HPDE6-E6E7 (cell line): ENCODE measurements around the gene FBXL17.
A peak's percentile ranks its signal among the peaks of the same experiment; 100 is the strongest.

Source experiments
- DNase-seq: peaks from one replicate; pipeline ENCODE4 v3.0.0; 2011; ENCODE audit warnings: missing footprints; ENCODE audit errors: extremely low spot score

FBXL17 gene

DNA sequence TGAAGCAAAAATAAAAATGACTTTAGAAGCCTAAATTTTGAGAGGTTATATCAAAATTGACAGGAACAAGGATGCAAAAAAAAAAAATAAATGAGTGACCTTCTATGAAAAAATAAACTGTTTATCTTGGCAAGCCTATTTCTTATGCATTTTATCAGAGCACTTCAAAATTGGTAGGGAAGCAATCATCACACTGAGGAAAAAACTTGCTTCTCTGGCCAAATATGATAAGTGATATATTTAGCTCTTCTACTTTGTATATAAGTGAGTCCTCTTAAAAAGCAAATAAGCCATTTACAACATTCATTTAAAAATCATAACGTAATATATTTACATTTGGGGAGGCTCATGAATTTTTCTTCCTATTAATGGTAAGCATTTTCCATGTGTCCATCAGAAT, 287.1 kb downstream of the FBXL17 start:
- DNase-seq: no peak

DNA sequence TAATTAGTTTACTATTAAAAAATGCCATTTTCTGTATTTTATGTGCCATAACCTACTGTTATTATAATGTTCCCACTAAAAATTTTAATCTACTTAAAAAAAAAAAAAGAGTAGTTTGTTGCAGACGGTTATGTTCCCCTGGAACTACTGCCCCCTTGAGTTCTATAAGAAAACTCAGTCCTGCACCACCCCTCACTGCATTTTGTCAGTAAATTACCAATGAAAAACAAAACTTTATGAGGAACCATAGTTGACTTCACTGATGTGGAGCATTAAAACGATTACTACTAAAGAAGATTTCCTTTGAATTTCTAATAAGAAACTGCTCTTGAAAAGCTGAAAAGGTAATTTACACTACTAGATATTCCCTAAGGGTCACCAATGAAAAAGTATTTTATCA, 288.7 kb downstream of the FBXL17 start:
- no peak for DNase-seq

DNA sequence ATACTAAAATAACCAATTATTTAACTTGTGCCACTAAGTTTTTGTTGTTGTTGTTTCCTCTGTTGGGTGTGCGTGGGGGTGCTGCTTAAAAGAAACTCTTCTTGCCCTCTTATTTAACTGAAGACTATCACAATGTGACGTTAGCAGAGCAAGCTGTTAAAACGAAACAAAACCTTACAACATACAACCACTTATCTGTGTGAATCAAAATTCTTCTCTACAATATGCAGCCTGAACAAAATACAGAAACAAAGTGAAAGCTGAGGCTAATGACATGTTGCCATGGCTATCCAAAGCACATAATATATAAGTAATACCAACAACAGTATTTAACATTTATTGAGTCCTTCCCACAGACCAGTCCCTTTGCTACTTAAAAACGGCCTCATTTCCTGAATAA, 291.0 kb downstream of the FBXL17 start:
- DNase-seq: no peak

DNA sequence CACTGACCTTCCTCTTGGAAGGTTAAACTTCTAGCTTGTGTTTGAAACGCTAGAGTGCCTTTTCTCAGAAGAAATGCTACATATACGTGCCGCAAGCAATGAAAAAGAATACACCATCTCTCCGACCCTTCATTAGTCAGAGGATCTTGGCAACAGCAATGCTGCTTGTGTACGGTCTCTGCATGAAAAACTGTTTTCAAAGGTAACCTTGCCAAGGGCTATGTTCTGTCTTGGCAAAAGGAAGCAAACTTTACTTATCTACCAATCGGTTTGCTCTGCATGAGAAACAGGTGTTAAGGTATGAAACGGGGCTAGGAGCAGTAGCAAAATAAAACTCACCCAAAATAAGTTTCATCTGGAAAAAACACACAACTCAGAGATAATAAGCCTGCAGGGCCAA, 297.8 kb downstream of the FBXL17 start:
- DNase-seq: no peak

DNA sequence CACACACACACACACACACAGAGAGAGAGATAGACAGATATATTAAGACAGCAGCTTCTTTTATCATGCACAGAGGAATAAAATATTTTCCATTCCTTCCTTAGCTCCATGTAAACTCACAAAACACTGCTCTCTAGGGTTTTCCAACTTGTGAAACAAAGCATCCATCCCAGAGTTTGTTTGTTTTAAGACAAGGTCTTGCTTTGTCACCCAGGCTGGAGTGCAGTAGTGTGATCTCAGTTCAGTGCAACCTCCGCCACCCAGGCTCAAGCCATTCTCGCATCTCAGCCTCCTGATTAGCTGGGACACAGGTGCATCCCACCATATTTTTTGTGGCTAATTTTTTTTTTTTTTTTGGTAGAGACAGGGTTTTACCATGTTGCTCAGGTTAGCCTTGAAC, 298.7 kb downstream of the FBXL17 start:
- no peak for DNase-seq

DNA sequence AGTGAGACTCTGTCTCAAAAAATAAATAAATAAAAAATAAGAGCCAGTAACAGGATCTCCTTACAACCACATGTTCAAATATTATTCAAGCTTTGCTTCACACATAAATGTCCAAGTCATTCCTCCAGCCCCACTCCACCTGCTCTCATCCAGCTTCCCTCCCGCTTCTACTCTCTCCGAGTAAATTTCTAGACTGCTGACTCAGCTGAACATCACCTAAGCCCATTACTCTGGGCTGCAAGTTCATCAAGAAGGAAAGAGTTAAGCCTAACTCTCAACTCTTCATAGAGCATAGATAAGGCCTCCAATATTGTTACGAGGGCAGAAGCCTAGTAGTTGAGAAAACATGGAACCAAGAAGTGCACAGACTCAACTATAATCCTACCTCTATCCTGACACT, 300.2 kb downstream of the FBXL17 start:
- DNase-seq: no peak

DNA sequence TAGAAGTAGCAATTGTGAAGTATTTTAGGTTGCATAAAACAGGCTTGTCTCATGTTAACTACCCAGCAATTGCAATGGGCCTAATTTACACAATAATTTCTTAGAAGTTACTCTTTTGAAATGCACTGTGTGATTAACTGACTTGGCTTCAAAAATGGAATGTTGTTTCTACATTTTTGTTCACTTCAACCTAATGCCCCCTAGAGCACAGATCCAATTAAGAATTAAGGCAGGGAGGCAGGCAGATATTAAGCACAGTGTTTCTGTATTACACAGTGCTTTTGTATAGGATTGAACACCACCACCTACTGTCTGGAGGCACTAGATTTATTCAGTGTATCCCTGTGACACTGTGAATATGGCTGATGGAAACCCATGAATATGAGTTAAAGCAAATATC, 302.1 kb downstream of the FBXL17 start:
- DNase-seq: no peak

DNA sequence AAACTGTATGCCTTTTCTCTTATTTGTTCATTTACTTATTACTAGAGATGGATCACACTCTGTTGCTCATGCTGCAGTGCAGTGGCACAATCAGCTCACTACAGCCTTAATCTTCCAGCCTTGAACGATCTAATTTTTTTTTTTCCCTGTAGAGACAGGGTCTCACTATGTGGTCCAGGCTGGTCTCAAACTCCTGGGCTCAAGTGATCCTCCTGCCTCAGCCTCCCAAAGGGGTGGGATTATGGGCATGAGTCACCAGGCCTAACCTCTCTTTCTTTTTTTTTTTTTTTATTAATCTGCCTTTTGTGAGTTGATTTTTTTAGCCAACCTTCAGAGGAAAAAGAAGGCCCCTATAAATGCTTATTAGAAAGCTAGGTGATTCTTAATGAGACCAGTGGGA, 303.0 kb downstream of the FBXL17 start:
- DNase-seq: no peak

DNA sequence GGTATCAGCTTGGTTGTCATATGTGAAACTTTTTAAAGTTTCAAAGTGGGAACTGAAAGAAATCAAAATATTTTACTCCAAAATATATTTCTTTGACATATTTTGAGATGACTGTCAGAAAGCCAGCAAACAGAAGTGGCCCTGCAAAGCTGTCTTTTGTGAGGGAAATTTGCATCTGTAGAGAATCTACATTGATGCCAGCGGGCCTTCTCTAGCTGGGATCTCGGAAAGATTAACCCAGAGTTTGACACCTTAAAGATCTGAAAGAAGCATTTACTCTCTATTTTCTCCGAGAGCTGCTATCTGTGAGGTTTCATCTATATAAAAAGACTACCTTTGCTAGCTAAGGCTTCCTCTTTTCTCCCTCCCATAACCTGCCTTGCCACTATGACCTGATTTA, 303.6 kb downstream of the FBXL17 start:
- no peak for DNase-seq

DNA sequence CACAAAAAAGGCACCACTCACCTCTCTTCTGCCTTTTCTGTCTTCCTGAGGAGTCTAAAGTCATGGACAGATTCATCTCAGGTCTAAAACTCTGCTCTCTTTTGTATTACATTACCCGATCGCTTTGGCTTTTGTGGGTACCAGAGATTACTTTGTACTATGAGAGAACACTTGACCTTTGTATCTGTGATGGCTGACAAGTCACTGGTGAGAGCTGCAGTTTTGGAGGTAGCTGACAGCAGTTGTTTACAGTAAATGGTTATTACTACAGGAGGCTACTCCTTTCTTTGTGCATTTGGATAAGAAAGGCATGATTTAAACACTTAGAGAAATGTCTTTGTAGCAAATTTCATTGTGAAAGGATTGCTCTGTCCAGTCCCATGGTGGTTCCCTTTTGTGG, 307.3 kb downstream of the FBXL17 start:
- no peak for DNase-seq

DNA sequence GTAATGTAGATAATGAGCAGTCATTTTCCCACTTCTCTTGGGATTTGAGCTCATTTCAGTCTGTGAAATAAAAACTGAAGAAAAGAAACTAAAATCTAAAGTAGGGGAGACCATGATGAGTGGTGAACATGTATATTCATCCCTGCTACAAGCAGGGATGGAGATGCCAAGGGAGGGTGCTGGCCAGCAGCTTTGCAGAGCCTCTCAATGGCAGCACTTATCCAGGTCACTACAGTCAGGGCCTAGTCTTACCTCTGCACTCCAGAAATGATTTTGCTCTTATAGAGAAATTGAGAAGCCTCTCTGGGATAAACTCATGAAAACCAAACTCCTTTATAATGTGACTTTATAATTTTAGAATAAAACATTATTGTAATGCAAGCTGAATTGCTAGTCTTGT, 317.6 kb downstream of the FBXL17 start:
- no peak for DNase-seq

DNA sequence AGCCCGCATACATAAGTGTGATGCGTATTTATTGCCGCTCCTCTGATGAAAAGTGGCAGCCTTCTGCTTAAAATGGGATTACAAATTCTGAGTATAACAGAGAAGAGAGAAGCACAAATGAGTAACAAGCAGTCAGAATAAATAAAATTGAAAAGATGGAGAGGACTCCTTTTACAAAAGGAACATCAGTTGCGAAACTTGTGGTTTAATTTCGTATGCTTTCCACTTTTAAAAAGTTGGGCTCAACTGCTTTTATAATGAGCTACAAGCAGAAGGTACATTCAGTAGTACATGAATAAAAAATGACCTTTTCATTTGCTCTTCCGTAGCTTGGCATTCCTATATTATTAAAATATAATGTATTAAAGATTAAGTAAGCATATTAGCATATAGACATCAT, 320.0 kb downstream of the FBXL17 start:
- DNase-seq: no peak

DNA sequence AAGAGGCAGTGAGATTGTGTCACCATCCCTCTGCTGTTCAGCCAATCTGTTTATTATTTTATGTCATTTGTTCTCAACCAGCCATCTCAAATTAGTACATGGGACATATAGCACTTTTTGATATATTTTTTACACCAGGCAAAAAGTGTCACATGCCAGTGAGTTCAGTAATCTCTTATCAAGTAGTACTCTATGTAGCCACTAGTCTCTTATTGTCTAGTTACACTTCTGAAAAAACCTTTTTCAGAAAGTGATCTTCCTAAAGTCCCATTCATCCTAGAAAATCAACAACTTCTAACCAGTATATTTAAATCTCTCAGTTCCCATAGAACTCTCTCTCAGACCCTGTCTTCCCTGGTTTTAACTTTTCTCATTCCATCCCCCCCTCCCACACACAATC, 321.6 kb downstream of the FBXL17 start:
- DNase-seq: no peak

DNA sequence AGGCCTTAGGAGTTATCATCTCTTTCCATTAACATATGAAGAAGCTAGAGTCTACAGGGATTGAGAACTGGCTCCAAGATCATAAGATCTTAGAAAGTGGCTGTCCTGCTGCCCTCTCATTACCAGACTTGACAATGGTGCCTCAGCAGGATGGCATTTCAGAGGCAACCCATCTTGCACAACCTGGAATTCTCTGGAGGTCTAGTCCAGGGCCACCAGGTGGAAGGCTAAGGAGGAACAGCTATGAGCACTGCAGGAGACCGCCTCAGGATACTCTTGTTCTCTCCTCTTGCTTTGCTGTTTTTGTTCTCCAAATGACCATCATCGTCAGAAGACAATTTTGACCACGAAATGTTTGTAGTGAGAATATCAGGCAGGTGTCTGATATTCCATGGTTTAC, 322.6 kb downstream of the FBXL17 start:
- no peak for DNase-seq

DNA sequence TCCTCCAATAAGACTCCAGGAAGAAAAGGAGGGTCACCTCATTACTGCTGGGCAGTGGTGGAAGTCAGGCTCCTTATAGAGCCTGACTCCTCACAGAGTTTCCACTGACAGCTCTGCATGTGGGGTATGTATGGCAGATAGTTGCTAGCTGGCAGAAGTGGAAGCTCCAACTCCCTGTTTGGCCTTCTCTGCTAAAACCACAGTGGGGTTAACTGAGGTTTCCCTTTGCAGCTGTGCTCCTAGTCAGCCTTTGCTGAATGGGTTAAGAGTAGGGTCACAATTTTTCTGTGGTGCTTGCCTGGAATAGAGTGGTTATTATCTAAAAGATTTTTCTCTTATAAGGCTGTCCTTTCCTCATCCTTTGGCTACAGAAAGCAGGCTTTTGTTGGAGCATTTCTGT, 327.5 kb downstream of the FBXL17 start:
- no peak for DNase-seq

DNA sequence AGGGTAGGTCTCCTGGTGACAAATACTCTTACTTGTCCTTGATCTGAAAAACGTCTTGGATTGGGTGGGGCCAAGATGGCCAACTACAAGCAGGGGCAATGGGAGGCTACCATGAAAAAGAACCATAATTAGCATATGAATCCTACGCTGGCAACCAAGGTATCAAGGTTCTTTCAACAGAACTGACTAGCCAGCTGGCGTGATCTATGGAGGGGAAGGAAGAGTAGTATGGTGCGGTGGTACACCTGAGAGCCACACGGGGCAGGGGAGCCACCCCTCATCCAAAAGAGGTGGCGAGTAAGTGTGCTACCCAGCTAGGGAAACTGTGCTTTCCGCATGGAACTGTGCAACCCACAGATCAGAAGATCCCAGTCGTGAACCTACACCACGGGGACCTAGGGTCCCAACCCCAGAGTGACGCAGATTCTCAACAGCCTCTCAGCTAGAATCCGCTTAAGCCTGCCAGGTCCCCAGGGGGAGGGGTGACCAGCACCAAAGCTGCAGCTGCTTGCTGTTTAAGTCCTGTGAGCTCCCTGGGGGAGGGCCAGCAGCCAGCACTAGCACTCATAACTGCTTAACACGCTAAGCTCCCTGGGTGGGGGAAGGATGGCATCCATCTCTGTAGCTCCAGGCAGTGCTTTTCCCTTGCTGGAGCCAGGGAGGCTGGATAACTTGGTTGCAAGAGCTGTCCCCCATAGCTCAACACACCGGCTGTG, 334.8 kb downstream of the FBXL17 start:
- no peak for DNase-seq

DNA sequence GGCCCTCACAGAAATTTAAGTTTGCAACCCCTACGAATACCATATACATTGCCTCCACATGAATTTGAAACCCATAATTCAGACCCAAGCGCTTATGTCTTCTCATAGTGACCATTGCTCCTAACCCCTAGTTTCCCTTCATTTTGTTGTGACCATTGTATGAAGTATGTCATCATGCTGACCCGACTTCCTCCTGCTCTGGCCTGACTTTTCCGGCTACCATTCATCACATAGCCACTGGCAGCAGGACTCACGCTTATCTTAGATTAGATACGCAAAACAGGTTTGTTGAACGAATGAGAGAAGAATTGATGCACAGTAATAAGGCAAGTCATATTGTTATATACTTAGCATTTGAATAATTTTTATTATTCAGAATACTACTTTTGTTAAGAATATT, 345.4 kb downstream of the FBXL17 start:
- DNase-seq: no peak

DNA sequence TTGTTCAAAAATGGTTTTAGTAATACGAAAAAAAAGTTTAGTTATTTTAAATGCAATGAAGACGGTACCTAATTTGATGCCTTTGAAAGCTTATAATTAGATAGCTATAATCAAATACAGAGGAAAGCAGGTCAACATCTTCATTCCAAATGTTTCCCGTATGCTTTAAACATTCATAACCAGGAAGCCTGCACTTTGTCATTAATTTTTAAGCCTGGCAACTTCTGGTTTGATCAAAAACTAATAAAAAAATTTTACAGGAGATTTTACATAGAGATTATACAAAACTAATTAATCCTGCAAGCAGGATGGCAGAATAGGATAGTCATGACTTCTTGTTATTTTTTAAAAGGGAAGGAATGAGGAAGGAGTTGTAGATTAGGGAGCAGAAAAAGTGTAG, 353.0 kb downstream of the FBXL17 start:
- no peak for DNase-seq

DNA sequence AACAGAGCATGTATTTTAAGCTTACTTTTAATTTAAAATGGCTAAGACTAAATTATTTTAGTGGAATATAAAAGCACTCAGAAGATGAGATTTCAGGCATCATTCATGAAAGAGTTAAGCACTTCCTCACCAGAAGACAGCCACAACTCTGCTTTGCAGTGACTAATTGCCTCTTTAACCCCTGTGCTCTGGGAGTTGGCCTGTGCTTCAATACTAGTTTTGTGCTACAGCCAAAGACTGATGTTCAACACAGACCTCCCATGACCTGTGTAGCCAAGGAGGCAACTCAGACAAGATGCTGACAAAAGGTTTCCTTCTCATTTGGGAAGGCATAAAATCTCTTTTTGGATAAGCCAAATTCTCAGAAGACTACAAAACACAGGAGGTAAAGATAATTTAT, 353.5 kb downstream of the FBXL17 start:
- DNase-seq: no peak

DNA sequence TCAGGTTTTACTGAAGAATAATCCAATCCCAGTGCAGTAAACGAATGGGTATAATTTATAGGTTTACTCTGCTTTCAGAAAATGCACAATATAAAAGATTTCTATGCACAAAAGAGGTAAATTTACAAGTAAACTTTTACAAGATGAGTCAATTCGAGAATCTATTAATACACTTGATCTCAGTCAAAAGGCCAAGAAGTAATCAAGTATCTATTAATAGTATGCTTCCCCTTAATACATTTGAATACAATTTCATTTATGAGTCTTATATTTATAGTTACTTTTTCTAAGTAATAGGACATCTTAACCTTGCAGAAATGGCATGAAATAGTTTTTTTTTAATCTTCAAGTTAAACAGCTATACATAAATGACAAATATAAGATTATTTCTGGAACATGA, 355.9 kb downstream of the FBXL17 start:
- DNase-seq: no peak

DNA sequence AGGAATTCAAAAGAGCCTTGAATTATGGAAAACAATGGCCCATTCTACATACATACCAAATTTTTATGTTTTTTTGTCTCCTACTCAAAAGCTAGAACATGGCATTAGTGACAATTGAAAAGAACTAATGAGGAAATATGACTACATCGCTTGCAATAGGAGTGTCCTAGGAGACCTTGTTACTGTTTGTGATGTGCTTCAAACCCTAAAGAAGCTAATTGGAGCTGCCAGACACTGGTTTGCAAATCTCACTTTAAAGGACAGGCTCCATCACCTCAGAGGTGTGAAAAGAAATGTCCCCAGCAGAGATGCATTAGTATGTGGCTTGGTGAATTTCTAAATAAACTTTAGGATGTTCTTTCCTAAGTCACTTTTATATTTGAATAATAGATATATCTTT, 356.9 kb downstream of the FBXL17 start:
- no peak for DNase-seq

DNA sequence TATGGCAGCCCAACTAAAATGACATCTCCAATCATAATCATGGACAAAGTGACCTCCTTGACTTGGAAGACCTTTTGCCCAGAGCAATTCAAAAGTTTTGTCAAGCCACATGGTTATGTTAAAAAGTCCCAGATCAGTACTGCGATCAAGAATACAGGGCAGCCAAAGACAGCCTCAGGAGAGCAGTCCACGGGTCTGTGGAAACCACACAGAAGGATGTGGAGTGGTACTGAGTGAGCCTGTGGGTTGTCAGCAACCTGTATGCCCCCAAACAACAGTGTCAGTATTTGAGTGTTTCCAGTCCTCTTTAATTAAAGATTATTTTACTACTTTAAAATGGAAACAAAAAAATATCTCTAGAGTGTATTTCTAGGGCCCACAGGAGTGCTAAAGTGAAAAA, 365.8 kb downstream of the FBXL17 start:
- DNase-seq: no peak

DNA sequence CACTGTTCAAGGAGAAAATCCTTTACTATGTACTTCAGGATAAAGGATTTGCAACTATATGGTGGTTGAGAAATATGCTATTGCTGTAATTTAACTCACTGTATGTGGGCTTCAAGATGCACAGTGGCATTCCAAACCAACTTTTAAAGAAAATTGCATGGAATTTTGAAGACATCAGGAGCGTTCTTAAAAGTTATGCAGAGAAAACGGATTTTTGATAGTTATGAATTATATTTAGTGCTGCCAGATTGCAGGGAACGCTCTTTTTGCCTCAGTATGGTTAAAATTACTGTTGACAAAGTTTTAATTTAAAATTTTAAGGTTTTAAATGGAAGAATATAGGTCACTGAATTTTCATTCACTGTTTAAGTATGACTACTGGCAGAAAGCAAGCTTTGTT, 375.1 kb downstream of the FBXL17 start:
- no peak for DNase-seq

DNA sequence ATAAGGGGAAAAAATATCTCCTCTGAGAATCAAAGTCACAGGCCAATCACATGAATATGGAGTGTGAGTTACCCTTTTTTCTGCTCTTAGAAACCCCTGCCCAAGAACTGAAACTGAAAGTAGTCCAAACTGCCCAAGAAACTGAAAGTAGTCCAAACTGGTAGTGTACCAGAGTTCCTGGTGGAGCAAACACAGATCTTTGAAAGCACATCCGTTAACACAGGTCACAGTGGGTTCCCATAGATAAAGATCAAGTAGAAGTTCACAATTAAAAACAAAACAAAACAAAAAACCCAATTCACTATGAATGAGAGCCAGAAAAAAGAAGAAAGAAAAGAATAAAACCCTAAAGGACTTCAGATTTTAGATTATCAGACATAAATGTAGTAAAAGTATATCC, 378.7 kb downstream of the FBXL17 start:
- peak; percentile 22 for DNase-seq

DNA sequence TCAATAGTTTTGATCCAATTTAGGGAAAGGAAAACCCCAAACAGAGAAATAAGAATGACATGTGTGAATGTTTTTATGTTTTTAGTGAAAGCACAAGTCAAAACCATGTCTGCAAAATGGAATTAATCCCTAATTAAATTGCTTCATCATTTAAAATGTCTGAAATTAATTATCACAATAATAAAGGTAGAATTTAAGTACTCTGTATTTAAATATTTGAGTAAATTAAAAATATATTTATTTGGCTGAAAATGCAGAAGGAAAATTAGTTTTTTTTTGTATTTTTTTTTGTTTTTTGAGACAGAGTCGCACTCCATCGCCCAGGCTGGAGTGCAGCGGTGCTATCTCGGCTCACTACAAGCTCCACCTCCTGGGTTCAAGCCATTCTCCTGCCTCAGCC, 380.7 kb downstream of the FBXL17 start:
- no peak for DNase-seq
